ENCODE results near the gene TP53BP1.

TP53BP1 gene

DNA sequence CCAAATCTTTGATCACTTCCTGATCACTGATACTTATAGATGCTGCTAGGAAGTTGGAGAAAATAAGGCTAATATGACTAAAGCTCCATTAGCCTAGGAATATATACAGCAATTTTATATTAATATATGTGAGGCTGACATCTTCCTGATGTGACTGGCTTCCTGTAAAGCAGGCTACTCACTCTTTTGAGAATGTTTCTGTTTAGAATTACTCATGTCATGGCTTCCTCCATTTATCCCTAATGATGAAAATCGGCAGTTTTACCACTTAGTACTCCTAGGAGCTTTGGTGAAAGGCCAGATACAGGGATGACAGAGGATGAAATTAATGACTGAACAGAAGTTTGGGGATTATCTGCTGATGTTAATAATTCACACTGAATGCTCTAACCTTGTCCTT lies 20.6 kb upstream of the TP53BP1 start:
- DNase-seq = no peak
- no peak for TF ChIP-seq POLR2A (IDR thresholded peaks at IDR 0.05; ENCODE audit: low read length)
- TF ChIP-seq GATA1 (IDR thresholded peaks at IDR 0.05; ENCODE audit: low read depth, low read length) = no peak

DNA sequence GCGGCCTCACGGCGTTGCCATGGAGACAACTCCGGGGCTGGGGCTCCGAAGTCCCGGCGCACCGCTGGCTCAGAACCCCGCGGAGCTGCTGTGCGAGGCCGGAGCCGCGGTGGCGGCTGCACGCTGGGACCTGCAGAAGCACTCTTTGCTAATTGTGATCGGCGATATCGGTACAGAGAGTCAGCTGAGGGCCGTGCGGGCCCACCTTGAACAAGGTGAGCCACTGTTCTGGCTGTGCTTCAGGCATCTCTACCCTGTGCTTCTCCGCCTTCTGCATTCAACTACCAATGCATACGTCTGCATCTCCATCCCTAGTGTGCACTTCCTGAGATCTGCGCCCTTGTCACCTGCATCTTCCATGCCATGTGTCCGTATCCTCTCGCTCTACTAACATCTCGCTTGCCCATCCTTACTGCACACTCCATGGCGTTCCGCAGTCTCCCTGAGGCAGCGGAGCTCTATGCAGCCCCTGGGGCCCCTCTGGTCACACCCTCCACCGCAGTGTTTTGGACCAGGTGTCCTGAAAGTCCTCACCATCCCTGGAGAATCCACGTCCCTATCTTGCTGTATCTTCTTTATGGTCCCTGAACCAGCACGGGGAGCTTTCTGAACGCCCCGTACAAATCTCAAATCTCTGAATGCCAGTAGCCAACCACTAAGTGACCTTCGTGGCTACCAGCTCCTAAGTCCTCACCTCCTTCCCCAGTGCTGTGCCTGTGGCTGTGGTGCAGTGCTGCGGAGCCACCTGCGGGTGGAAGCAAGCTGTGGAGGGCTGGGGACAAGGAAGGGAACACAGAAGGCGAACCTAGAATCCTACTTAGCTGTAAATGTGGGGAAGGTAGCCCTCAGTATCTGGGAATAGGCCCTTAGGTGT lies 18.3 kb upstream of the TP53BP1 start:
- TF ChIP-seq GATA1 (IDR thresholded peaks at IDR 0.05; ENCODE audit: low read depth, low read length) = no peak
- TF ChIP-seq POLR2A (IDR thresholded peaks at IDR 0.05; ENCODE audit: low read length) = peak; percentile 47
- peak; percentile 53 to 54 for DNase-seq

- TF ChIP-seq GATA1 (IDR thresholded peaks at IDR 0.05; ENCODE audit: low read depth, low read length) = peak; percentile 13
- peak; percentile 89 for TF ChIP-seq POLR2A (IDR thresholded peaks at IDR 0.05; ENCODE audit: low read length)
- DNase-seq = peak; percentile 99 to 100
Observed at GRCh38 chr15:43510200-43511011, 17.4 kb upstream of the TP53BP1 start.

DNA sequence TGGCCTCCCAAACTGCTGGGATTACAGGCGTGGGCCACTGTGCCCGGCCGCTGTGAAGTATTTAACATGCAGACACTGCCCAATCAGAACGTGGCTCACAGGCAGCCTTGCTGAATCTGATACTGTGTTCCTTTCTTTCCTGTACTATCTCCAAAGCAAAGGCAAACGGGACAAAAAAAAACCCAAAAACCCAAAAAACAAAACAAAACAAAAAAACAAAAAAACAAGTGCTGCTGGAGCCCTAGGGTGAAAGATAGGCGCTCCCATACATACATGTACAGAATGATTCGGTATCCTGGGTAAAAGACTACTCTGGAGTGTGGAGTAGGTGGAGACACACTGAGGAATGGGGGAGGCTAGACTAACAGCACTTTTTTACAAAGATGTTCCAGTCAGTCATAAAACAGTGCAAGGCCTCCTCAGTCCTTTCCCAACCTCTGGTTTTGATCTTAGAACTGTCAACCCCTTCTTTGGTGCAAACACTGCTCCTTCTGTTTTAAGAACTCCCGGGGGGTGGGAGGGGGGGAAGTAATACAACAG lies 16.8 kb upstream of the TP53BP1 start:
- TF ChIP-seq GATA1 (IDR thresholded peaks at IDR 0.05; ENCODE audit: low read depth, low read length) (no peak), POLR2A (IDR thresholded peaks at IDR 0.05; ENCODE audit: low read length) (no peak)
- peak; percentile 58 to 63 for DNase-seq

DNA sequence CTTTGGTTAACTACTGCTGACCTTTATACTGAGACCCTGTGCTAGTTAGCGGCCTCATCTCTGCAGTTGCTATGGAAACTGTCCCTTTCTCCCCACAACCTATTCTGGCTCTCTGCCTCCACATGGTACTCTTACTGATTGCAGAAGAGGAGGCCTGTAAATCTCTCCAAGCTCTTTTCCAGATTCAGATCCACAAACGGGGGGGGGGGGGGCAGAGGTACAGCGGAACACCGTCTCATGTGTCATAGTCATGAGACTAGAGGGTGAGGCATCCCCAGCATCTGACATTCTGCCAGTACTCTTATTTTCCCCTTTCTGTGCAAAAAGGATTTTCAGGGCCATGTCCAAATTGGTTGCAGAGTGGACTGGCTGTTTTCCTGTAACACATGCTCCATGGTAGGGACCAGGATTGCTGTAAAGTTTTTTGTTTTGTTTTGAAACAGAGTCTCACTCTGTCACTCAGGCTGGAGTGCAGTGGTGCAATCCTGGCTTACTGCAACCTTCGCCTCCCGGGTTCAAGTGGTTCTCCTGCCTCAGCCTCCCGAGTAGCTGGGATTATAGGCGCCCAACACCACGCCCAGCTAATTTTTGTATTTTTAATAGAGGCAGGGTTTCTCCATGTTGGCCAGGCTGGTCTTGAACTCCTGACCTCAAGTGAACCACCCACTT lies 16.2 kb upstream of the TP53BP1 start:
- DNase-seq = peak; percentile 25 to 39
- no peak for TF ChIP-seq GATA1 (IDR thresholded peaks at IDR 0.05; ENCODE audit: low read depth, low read length)
- TF ChIP-seq POLR2A (IDR thresholded peaks at IDR 0.05; ENCODE audit: low read length) = no peak

DNA sequence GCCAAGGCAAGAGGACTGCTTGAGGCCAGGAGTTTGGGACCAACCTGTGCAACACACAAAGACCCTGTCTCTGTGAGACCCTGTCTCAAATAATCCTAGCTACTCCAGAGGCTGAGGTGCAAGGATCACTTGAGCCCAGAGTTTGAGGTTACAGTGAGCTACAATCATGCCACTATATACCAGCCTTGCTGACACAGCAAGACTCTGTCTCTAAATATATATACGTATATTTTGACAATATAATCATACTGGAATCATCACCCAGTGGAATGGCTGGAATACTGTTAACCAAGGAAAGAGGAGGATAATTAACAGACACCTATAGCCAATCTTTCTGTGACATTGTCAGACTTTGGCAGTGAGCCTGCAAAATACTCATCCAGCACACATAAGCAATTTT lies 15.5 kb upstream of the TP53BP1 start:
- peak in 1 of 2 experiments; percentile 34 for DNase-seq
- TF ChIP-seq GATA1 (IDR thresholded peaks at IDR 0.05; ENCODE audit: low read depth, low read length) = no peak
- no peak for TF ChIP-seq POLR2A (IDR thresholded peaks at IDR 0.05; ENCODE audit: low read length)

DNA sequence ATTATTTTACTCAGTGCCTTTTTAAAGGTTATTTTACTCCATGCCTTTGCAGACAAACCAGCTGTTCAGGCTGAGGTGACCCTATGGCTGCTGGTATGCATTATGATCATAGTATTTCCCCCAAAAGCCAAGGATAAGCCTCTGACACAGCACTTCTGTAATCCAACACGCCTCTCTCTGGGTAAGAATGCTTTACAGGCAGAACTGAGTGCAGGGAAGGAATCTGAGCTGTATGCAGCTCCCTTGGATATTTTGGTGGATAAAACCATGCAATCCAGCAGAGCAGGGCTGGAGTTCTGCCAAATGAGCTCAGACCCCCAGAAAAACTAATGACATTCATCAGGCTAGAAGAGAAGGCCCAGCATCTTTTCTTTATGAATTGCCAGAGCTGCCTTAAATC lies 12.8 kb upstream of the TP53BP1 start:
- no peak for TF ChIP-seq GATA1 (IDR thresholded peaks at IDR 0.05; ENCODE audit: low read depth, low read length)
- no peak for TF ChIP-seq POLR2A (IDR thresholded peaks at IDR 0.05; ENCODE audit: low read length)

DNA sequence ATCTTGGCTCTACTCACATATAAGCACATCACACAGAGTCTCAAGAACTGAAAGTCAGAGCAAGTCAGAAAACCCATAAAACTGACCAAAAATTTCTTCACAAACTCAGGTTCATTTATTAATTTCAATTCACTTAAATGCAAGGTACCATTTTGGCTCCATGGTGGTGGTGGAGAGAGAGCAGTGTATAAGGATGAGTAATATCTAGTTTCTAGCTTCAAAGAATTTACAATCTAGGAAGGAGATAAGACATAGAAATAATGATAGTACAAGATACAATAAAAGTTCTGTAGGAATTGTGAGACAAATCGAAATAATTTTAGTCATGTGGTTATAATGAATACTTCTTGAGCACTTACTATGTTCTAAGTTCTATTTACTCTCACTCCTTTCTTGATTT lies 6.7 kb upstream of the TP53BP1 start:
- no peak for DNase-seq
- no peak for TF ChIP-seq POLR2A (IDR thresholded peaks at IDR 0.05; ENCODE audit: low read length)
- no peak for TF ChIP-seq GATA1 (IDR thresholded peaks at IDR 0.05; ENCODE audit: low read depth, low read length)

More for the DNA sequence above, 12.8 kb upstream of the TP53BP1 start:
- DNase-seq = peak; percentile 31 to 34

DNA sequence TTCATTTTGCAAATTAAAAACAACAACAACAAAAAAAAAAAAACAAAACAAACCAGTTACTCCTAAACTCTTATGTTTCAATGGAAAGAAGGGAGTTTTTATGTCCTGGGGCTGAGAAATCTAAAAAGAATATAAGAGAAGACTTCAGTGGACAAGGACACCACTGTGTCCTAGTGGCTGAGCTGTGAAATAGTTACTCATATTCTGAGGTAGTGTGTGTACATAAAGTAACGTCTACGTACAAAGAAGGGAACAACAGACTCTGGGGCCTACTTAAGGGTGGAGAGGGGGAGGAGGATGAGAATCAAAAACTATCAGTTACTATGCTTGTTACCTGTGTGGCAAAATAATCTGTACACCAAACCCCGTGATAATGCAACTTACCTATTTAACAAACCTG lies 6.0 kb upstream of the TP53BP1 start:
- TF ChIP-seq POLR2A (IDR thresholded peaks at IDR 0.05; ENCODE audit: low read length) = no peak
- no peak for DNase-seq

DNA sequence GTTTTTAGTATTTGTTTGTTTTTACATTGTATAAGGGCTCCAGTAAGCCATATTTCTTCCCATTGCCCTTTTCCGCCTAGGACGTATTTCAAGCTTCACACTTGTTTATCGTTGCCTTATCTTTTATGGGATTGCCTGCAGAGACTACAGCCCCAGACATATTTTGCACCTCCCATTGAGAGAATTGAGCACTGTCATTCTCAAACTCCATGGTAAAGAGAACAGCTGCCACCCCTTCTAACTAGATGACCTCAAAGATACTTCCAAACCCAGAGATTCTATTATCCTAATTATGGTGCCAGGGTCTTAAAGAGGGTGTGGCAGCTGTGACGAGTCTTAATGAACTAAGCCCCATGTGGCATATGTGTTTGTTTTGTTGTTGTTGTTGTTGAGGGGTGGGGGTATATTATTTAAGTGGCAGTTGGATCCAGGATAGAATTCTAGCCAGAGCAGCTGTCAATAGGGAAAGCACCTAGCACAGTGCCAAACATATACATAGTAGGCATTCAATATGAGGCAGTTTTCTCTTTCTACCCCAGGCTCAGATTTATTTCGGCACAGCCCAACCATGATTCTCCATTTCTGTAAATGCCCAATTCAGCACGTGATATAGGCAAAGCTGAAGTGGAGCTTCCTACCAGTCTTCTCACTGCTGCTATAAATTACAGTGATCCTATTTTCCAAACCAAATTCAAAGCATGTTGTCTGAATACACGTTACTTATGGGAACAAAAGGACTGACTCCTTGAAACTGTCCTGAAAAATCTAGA lies 932 bp upstream of the TP53BP1 start:
- DNase-seq = peak; percentile 19 to 53
- TF ChIP-seq GATA1 (IDR thresholded peaks at IDR 0.05; ENCODE audit: low read depth, low read length) = no peak
- no peak for TF ChIP-seq POLR2A (IDR thresholded peaks at IDR 0.05; ENCODE audit: low read length)

DNA sequence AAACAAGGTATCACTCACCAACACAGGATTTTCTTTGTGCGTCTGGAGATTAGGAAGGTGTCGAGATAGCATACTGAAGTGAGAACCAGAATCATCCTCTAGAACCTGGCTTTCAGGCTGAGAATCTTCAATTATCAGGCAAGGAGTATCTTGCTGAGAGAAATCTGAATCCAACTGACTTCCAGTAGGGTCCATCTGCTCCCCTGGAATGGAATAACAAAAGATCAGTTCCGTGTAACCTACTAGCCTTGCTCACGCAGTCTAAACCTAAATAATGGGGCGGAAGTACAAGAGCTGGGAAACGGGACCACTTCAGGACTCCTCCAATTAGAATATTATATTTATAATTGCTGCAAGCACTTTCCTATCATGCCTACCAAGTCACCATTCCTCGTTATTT lies 690 bp downstream of the TP53BP1 start:
- DNase-seq = no peak
- TF ChIP-seq POLR2A (IDR thresholded peaks at IDR 0.05; ENCODE audit: low read length) (no peak), GATA1 (IDR thresholded peaks at IDR 0.05; ENCODE audit: low read depth, low read length) (no peak)

DNA sequence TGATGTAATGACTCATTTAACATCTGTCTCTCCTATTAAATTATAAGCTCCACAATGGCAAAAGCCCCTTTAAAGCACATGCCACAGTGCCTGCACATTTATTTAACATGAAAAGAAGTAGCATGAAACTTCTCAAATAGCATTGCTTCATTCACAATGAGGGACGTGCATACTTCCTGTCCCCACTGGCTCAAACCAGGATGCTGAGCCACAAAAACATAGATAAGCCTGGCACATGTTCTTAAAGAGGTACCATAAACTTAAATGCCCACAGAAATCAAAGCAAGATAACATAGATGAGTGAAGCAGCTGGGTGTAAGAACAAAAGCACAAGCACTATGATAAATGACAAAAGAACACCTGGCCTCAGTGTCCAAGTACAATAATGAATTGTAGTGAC lies 3.8 kb downstream of the TP53BP1 start:
- TF ChIP-seq POLR2A (IDR thresholded peaks at IDR 0.05; ENCODE audit: low read length) (no peak), GATA1 (IDR thresholded peaks at IDR 0.05; ENCODE audit: low read depth, low read length) (no peak)
- no peak for DNase-seq

GRCh38 chr15:43488790-43489189 lies 4.2 kb downstream of the TP53BP1 start:
- DNase-seq = no peak
- no peak for TF ChIP-seq POLR2A (IDR thresholded peaks at IDR 0.05; ENCODE audit: low read length)
- TF ChIP-seq GATA1 (IDR thresholded peaks at IDR 0.05; ENCODE audit: low read depth, low read length) = no peak

Data from erythroblast (primary cell).